Measurements from ENCODE around the gene NDEL1.

Gene NDEL1

GRCh38 chr17:8451933-8452614 lies 16.4 kb downstream of the NDEL1 start:
- peaks cover 13 to 70% of the 10 kb centered on the region in 2 donors for H3K36me3 ChIP-seq (ENCODE audit: control insufficient read depth in 1 of 2, insufficient read depth in 2 of 2, low read length in 2 of 2)

DNA sequence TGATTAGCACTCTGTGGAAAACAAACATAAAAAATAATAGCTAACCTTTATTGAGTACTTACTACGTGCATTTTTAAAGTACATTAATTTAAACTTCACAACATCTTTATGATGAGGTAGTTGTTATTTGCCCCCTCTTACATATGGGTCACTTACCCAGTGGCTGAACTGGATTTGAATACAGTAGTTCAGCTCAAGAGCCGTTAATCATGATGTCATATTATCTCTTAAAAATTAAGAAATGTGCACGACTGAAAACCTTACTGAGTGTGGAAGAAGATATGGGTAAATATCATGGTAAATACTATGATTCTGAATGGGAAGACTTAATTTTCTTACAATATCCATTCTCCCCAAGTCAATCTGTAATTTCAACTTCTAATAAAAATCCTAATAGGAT lies 17.6 kb downstream of the NDEL1 start:
- Histone ChIP-seq H3K9me3 (ENCODE audit: control insufficient read depth in 1 of 2, low read length in 2 of 2) (no peaks in the 10 kb centered on the region), H3K4me3 (ENCODE audit: low read depth in 1 of 2, low read length in 2 of 2) (no peak overlapping the region), H3K27me3 (ENCODE audit: control insufficient read depth in 1 of 2, insufficient read depth in 2 of 2, low read length in 2 of 2) (no peaks in the 10 kb centered on the region), H3K27ac (ENCODE audit: low read depth, low read length) (no peak overlapping the region), H3K36me3 (ENCODE audit: control insufficient read depth in 1 of 2, insufficient read depth in 2 of 2, low read length in 2 of 2) (peaks cover 20 to 74% of the 10 kb centered on the region in 2 donors), H3K9ac (ENCODE audit: low read depth in 1 of 2, low read length in 2 of 2) (no peak overlapping the region), H3K4me1 (ENCODE audit: control insufficient read depth in 1 of 2, insufficient read depth in 2 of 2, low read length in 2 of 2) (peaks cover 3 to 6% of the 10 kb centered on the region in 2 donors)

More at GRCh38 chr17:8451933-8452614, 16.4 kb downstream of the NDEL1 start:
- Histone ChIP-seq H3K9me3 (ENCODE audit: control insufficient read depth in 1 of 2, low read length in 2 of 2) (no peaks in the 10 kb centered on the region), H3K4me3 (ENCODE audit: low read depth in 1 of 2, low read length in 2 of 2) (no peak overlapping the region), H3K27ac (ENCODE audit: low read depth, low read length) (no peak overlapping the region), H3K27me3 (ENCODE audit: control insufficient read depth in 1 of 2, insufficient read depth in 2 of 2, low read length in 2 of 2) (no peaks in the 10 kb centered on the region), H3K9ac (ENCODE audit: low read depth in 1 of 2, low read length in 2 of 2) (no peak overlapping the region), H3K4me1 (ENCODE audit: control insufficient read depth in 1 of 2, insufficient read depth in 2 of 2, low read length in 2 of 2) (peaks cover 3 to 6% of the 10 kb centered on the region in 2 donors)

DNA sequence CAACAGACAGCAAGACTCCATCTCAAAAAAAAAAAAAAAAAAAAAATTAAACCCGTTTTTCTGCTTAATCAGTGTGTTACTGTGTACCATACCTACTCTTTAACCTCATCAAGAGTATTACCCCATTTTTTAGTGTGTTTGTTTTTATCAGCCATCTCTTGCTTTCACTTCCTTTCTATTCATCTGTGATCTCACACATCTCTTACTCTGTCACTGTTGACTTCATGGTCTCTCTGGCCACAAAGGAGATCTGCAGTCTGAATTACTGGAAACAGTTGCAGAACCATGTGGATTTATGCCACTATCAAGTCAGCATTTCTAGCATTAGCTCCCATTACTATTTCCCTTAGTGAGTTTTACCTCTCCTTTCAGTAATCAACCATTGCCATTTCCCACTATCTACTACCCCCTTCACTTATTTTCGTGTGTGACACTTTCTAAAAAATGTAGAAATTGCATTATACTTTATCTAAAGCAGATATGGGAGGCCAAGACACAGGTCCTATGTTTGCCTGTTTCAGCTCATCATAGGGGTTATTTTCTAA lies 20.1 kb downstream of the NDEL1 start:
- H3K27ac ChIP-seq (ENCODE audit: low read depth, low read length), result no peak overlapping the region
- peaks cover 3 to 6% of the 10 kb centered on the region in 2 donors for H3K4me1 ChIP-seq (ENCODE audit: control insufficient read depth in 1 of 2, insufficient read depth in 2 of 2, low read length in 2 of 2)
- H3K36me3 ChIP-seq (ENCODE audit: control insufficient read depth in 1 of 2, insufficient read depth in 2 of 2, low read length in 2 of 2), result peaks cover 30 to 82% of the 10 kb centered on the region in 2 donors

GRCh38 chr17:8458128-8458527 lies 22.4 kb downstream of the NDEL1 start:
- Histone ChIP-seq H3K9me3 (ENCODE audit: control insufficient read depth in 1 of 2, low read length in 2 of 2) (no peaks in the 10 kb centered on the region), H3K4me3 (ENCODE audit: low read depth in 1 of 2, low read length in 2 of 2) (no peak overlapping the region), H3K27me3 (ENCODE audit: control insufficient read depth in 1 of 2, insufficient read depth in 2 of 2, low read length in 2 of 2) (no peaks in the 10 kb centered on the region), H3K9ac (ENCODE audit: low read depth in 1 of 2, low read length in 2 of 2) (no peak overlapping the region), H3K4me1 (ENCODE audit: control insufficient read depth in 1 of 2, insufficient read depth in 2 of 2, low read length in 2 of 2) (no peaks in the 10 kb centered on the region), H3K36me3 (ENCODE audit: control insufficient read depth in 1 of 2, insufficient read depth in 2 of 2, low read length in 2 of 2) (peaks cover 43 to 96% of the 10 kb centered on the region in 2 donors), H3K27ac (ENCODE audit: low read depth, low read length) (no peak overlapping the region)

More for the DNA sequence above, 20.1 kb downstream of the NDEL1 start:
- Histone ChIP-seq H3K27me3 (ENCODE audit: control insufficient read depth in 1 of 2, insufficient read depth in 2 of 2, low read length in 2 of 2) (no peaks in the 10 kb centered on the region), H3K4me3 (ENCODE audit: low read depth in 1 of 2, low read length in 2 of 2) (no peak overlapping the region), H3K9ac (ENCODE audit: low read depth in 1 of 2, low read length in 2 of 2) (no peak overlapping the region), H3K9me3 (ENCODE audit: control insufficient read depth in 1 of 2, low read length in 2 of 2) (no peaks in the 10 kb centered on the region)

GRCh38 chr17:8459107-8459506 lies 23.4 kb downstream of the NDEL1 start:
- H3K36me3 ChIP-seq (ENCODE audit: control insufficient read depth in 1 of 2, insufficient read depth in 2 of 2, low read length in 2 of 2), result peaks cover 53 to 96% of the 10 kb centered on the region in 2 donors
- H3K9me3 ChIP-seq (ENCODE audit: control insufficient read depth in 1 of 2, low read length in 2 of 2), result no peaks in the 10 kb centered on the region
- no peak overlapping the region for H3K27ac ChIP-seq (ENCODE audit: low read depth, low read length)
- H3K4me3 ChIP-seq (ENCODE audit: low read depth in 1 of 2, low read length in 2 of 2), result no peak overlapping the region
- no peak overlapping the region for H3K9ac ChIP-seq (ENCODE audit: low read depth in 1 of 2, low read length in 2 of 2)
- H3K27me3 ChIP-seq (ENCODE audit: control insufficient read depth in 1 of 2, insufficient read depth in 2 of 2, low read length in 2 of 2), result no peaks in the 10 kb centered on the region
- no peaks in the 10 kb centered on the region for H3K4me1 ChIP-seq (ENCODE audit: control insufficient read depth in 1 of 2, insufficient read depth in 2 of 2, low read length in 2 of 2)

- H3K4me1 ChIP-seq (ENCODE audit: control insufficient read depth in 1 of 2, insufficient read depth in 2 of 2, low read length in 2 of 2), result no peaks in the 10 kb centered on the region
- H3K9ac ChIP-seq (ENCODE audit: low read depth in 1 of 2, low read length in 2 of 2), result no peak overlapping the region
- H3K9me3 ChIP-seq (ENCODE audit: control insufficient read depth in 1 of 2, low read length in 2 of 2), result no peaks in the 10 kb centered on the region
- no peak overlapping the region for H3K4me3 ChIP-seq (ENCODE audit: low read depth in 1 of 2, low read length in 2 of 2)
- no peak overlapping the region for H3K27ac ChIP-seq (ENCODE audit: low read depth, low read length)
- peaks cover 54 to 94% of the 10 kb centered on the region in 2 donors for H3K36me3 ChIP-seq (ENCODE audit: control insufficient read depth in 1 of 2, insufficient read depth in 2 of 2, low read length in 2 of 2)
- no peaks in the 10 kb centered on the region for H3K27me3 ChIP-seq (ENCODE audit: control insufficient read depth in 1 of 2, insufficient read depth in 2 of 2, low read length in 2 of 2)
Observed at GRCh38 chr17:8459831-8460230, 24.1 kb downstream of the NDEL1 start.

- Histone ChIP-seq H3K27ac (ENCODE audit: low read depth, low read length) (no peak overlapping the region), H3K36me3 (ENCODE audit: control insufficient read depth in 1 of 2, insufficient read depth in 2 of 2, low read length in 2 of 2) (peaks cover 59 to 96% of the 10 kb centered on the region in 2 donors), H3K9me3 (ENCODE audit: control insufficient read depth in 1 of 2, low read length in 2 of 2) (no peaks in the 10 kb centered on the region), H3K4me1 (ENCODE audit: control insufficient read depth in 1 of 2, insufficient read depth in 2 of 2, low read length in 2 of 2) (no peaks in the 10 kb centered on the region), H3K9ac (ENCODE audit: low read depth in 1 of 2, low read length in 2 of 2) (no peak overlapping the region), H3K27me3 (ENCODE audit: control insufficient read depth in 1 of 2, insufficient read depth in 2 of 2, low read length in 2 of 2) (no peaks in the 10 kb centered on the region), H3K4me3 (ENCODE audit: low read depth in 1 of 2, low read length in 2 of 2) (no peak overlapping the region)
Observed at GRCh38 chr17:8462564-8462963, 26.9 kb downstream of the NDEL1 start.

DNA sequence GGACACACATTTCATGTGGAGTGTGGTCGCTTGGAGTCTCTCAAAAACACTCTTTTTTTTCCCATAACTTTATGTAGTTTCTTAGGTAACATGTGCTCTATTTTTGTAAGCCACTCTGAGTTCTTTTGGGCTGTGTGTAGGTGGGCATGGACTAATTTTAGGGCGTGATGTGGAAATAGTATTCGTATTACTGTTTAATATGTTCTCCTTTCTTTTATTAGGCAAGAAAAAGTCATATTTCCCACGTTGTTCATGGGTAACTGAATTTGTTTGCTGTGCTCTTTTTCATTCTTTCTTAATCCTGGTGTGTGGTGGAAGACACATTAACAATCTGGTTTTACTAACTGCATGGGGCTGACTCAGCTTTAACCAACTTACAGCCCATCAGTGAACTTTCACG lies 27.4 kb downstream of the NDEL1 start:
- Histone ChIP-seq H3K36me3 (ENCODE audit: control insufficient read depth in 1 of 2, insufficient read depth in 2 of 2, low read length in 2 of 2) (peaks cover 56 to 96% of the 10 kb centered on the region in 2 donors), H3K4me3 (ENCODE audit: low read depth in 1 of 2, low read length in 2 of 2) (no peak overlapping the region), H3K9ac (ENCODE audit: low read depth in 1 of 2, low read length in 2 of 2) (no peak overlapping the region), H3K27me3 (ENCODE audit: control insufficient read depth in 1 of 2, insufficient read depth in 2 of 2, low read length in 2 of 2) (no peaks in the 10 kb centered on the region), H3K27ac (ENCODE audit: low read depth, low read length) (no peak overlapping the region), H3K9me3 (ENCODE audit: control insufficient read depth in 1 of 2, low read length in 2 of 2) (no peaks in the 10 kb centered on the region), H3K4me1 (ENCODE audit: control insufficient read depth in 1 of 2, insufficient read depth in 2 of 2, low read length in 2 of 2) (no peaks in the 10 kb centered on the region)

DNA sequence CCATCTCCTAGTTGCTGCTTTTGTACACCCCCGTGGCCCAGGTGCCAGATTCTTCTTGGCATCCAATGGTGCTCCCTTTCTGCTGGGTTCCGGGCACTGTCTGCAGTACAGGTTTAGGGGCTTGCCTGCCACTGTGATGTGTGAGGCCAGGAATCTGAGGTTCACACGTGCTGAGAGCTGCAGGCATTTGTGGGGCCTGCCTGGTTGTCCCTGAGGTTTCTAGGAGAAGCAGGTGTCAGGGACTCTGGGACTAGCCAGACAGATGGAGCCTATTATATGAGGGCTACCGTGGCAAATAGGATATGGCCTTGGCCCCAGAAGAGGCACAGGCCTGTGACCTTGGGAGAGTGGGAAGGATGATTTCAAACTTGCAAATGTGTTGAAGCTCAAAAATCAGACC lies 29.3 kb downstream of the NDEL1 start:
- H3K27me3 ChIP-seq (ENCODE audit: control insufficient read depth in 1 of 2, insufficient read depth in 2 of 2, low read length in 2 of 2), result no peaks in the 10 kb centered on the region
- H3K36me3 ChIP-seq (ENCODE audit: control insufficient read depth in 1 of 2, insufficient read depth in 2 of 2, low read length in 2 of 2), result peaks cover 54 to 83% of the 10 kb centered on the region in 2 donors
- no peak overlapping the region for H3K4me3 ChIP-seq (ENCODE audit: low read depth in 1 of 2, low read length in 2 of 2)
- H3K9ac ChIP-seq (ENCODE audit: low read depth in 1 of 2, low read length in 2 of 2), result no peak overlapping the region
- no peaks in the 10 kb centered on the region for H3K4me1 ChIP-seq (ENCODE audit: control insufficient read depth in 1 of 2, insufficient read depth in 2 of 2, low read length in 2 of 2)
- H3K9me3 ChIP-seq (ENCODE audit: control insufficient read depth in 1 of 2, low read length in 2 of 2), result no peaks in the 10 kb centered on the region
- no peak overlapping the region for H3K27ac ChIP-seq (ENCODE audit: low read depth, low read length)

- H3K4me3 ChIP-seq (ENCODE audit: low read depth in 1 of 2, low read length in 2 of 2), result no peak overlapping the region
- no peak overlapping the region for H3K27ac ChIP-seq (ENCODE audit: low read depth, low read length)
- no peak overlapping the region for H3K9ac ChIP-seq (ENCODE audit: low read depth in 1 of 2, low read length in 2 of 2)
- H3K9me3 ChIP-seq (ENCODE audit: control insufficient read depth in 1 of 2, low read length in 2 of 2), result no peaks in the 10 kb centered on the region
- H3K4me1 ChIP-seq (ENCODE audit: control insufficient read depth in 1 of 2, insufficient read depth in 2 of 2, low read length in 2 of 2), result no peaks in the 10 kb centered on the region
- peaks cover 50 to 79% of the 10 kb centered on the region in 2 donors for H3K36me3 ChIP-seq (ENCODE audit: control insufficient read depth in 1 of 2, insufficient read depth in 2 of 2, low read length in 2 of 2)
- no peaks in the 10 kb centered on the region for H3K27me3 ChIP-seq (ENCODE audit: control insufficient read depth in 1 of 2, insufficient read depth in 2 of 2, low read length in 2 of 2)
Observed at GRCh38 chr17:8465356-8465755, 29.7 kb downstream of the NDEL1 start.

All from duodenal mucosa (tissue), 2 donors.